Measurements from ENCODE around the gene MARCHF2.
A peak's percentile ranks its signal among the peaks of the same experiment; 100 is the strongest.

The MARCHF2 gene

GRCh38 chr19:8484331-8484894, 71.3 kb downstream of the MARCHF2 start:
- Mint-ChIP-seq H3K9me3 (no peaks in the 10 kb centered on the region), H3K27ac (ENCODE audit: low read depth) (peak overlapping the region; percentile 35), H3K27me3 (no peaks in the 10 kb centered on the region), H3K4me3 (no peak overlapping the region), H3K4me1 (peaks cover 53% of the 10 kb centered on the region), H3K36me3 (ENCODE audit: insufficient read depth) (peaks cover 79% of the 10 kb centered on the region)
- DNase-seq (ENCODE audit: low spot score in 2 of 2) (no peak), ATAC-seq (replicated peaks; ENCODE audit: extremely low read depth, poor library complexity, severe bottlenecking) (no peak)

DNA sequence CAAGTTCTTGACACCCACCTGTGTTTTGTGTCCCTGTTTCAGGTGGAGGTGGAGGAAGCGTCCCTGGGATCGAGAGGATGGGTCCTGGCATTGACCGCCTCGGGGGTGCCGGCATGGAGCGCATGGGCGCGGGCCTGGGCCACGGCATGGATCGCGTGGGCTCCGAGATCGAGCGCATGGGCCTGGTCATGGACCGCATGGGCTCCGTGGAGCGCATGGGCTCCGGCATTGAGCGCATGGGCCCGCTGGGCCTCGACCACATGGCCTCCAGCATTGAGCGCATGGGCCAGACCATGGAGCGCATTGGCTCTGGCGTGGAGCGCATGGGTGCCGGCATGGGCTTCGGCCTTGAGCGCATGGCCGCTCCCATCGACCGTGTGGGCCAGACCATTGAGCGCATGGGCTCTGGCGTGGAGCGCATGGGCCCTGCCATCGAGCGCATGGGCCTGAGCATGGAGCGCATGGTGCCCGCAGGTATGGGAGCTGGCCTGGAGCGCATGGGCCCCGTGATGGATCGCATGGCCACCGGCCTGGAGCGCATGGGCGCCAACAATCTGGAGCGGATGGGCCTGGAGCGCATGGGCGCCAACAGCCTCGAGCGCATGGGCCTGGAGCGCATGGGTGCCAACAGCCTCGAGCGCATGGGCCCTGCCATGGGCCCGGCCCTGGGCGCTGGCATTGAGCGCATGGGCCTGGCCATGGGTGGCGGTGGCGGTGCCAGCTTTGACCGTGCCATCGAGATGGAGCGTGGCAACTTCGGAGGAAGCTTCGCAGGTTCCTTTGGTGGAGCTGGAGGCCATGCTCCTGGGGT, 72.7 kb downstream of the MARCHF2 start:
- peaks cover 77% of the 10 kb centered on the region for H3K36me3 Mint-ChIP-seq (ENCODE audit: insufficient read depth)
- peak overlapping the region; percentile 81 for H3K27ac Mint-ChIP-seq (ENCODE audit: low read depth)
- no peaks in the 10 kb centered on the region for H3K9me3 Mint-ChIP-seq
- no peaks in the 10 kb centered on the region for H3K27me3 Mint-ChIP-seq
- DNase-seq (ENCODE audit: low spot score in 2 of 2) (no peak), ATAC-seq (replicated peaks; ENCODE audit: extremely low read depth, poor library complexity, severe bottlenecking) (no peak)
- H3K4me1 Mint-ChIP-seq = peaks cover 50% of the 10 kb centered on the region
- no peak overlapping the region for H3K4me3 Mint-ChIP-seq

DNA sequence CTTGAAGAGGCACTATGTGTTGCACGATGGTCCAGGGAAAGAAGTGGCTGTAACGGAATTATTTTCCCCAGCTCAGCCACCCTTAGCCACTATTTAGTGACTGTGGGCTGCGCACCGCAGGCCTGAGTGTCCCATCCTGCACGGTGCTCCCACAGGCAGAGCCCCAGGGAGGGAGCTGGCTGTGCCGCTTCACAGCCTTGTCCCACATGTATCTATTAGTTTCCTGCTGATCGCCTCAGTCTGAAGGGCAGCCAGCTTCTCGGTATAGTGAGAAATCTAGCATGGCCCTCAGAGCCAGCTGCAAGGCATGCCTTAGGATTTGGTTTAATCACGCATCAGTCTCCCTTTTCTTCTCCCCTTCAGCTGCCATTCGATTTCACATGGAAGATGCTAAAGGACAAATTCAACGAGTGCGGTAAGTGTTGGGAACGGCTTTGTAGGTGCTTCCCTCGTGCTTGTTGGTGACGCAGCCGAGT, 73.6 kb downstream of the MARCHF2 start:
- Mint-ChIP-seq H3K27me3 (no peaks in the 10 kb centered on the region), H3K4me3 (peak overlapping the region; percentile 62), H3K27ac (ENCODE audit: low read depth) (peak overlapping the region; percentile 81), H3K9me3 (no peaks in the 10 kb centered on the region), H3K4me1 (peaks cover 41% of the 10 kb centered on the region), H3K36me3 (ENCODE audit: insufficient read depth) (peaks cover 79% of the 10 kb centered on the region)
- no peak for ATAC-seq (replicated peaks; ENCODE audit: extremely low read depth, poor library complexity, severe bottlenecking)
- no peak for DNase-seq (ENCODE audit: low spot score in 2 of 2)

DNA sequence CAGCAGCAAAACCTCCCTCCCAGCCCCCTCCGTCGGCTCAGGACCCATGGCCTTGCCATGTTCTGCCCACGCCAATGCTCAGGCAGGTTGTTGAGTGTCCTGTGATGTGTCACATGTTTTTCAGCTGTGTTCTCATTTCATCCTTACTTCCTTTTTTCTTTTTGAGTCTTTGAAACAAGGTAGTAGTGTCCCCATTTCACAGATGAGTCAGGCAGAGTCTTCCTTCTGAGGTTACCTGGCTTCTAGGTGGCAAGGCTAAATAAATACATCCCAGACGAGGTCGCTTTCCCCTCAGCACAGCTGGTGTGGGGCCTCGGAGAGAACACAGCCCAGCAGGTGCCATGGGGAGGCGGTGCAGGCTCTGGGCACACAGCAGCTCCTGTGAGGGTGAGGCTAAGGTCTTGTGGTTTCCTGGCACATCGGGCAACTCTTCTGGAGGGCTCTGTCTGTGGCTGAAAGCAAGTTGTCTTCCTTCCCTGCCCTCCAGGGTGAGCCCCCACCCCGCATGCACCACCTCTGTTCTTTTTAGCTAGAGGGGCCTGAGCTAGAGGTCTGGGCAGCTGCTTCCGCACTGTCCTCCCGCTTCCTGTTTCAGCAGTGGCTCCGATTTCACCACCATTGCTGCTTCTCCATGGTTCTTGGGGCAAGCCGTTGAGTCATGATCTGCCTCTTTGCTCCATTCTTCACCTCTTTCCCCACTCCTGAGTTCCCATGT, 74.2 kb downstream of the MARCHF2 start:
- peaks cover 73% of the 10 kb centered on the region for H3K36me3 Mint-ChIP-seq (ENCODE audit: insufficient read depth)
- DNase-seq (ENCODE audit: low spot score in 2 of 2) = peak; percentile 42 to 46
- peak overlapping the region; percentile 62 for H3K4me3 Mint-ChIP-seq
- peaks cover 37% of the 10 kb centered on the region for H3K4me1 Mint-ChIP-seq
- peak; percentile 83 for ATAC-seq (replicated peaks; ENCODE audit: extremely low read depth, poor library complexity, severe bottlenecking)
- H3K27me3 Mint-ChIP-seq = no peaks in the 10 kb centered on the region
- peak overlapping the region; percentile 81 for H3K27ac Mint-ChIP-seq (ENCODE audit: low read depth)
- H3K9me3 Mint-ChIP-seq = no peaks in the 10 kb centered on the region

DNA sequence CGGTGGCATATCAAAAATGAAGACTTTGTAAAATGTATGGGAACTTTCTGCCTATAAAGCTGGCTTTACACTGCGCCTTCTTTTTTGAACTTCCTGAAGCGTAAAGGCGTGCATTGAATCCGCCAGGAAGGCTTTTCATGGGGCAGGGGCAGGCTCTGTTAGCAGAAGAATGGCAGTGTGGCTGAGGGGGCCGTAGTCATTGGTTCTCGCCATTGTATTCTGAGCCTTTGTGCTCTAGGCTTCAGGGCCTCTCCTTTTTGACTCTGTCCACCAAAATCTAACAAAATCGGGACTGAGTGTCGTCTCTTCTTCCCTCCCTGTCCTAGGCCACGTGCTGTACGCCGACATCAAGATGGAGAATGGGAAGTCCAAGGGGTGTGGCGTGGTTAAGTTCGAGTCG, 75.3 kb downstream of the MARCHF2 start:
- H3K27me3 Mint-ChIP-seq = no peaks in the 10 kb centered on the region
- H3K9me3 Mint-ChIP-seq = no peaks in the 10 kb centered on the region
- DNase-seq (ENCODE audit: low spot score in 2 of 2) (no peak), ATAC-seq (replicated peaks; ENCODE audit: extremely low read depth, poor library complexity, severe bottlenecking) (no peak)
- H3K4me3 Mint-ChIP-seq = peak overlapping the region; percentile 62
- H3K27ac Mint-ChIP-seq (ENCODE audit: low read depth) = peak overlapping the region; percentile 81
- H3K36me3 Mint-ChIP-seq (ENCODE audit: insufficient read depth) = peaks cover 63% of the 10 kb centered on the region
- H3K4me1 Mint-ChIP-seq = peaks cover 27% of the 10 kb centered on the region

All from central memory CD8-positive, alpha-beta T cell (primary cell).